GM23338 (cell line): ENCODE measurements around the gene GFPT2. TPM values are rescaled to one million over a fixed set of nuclear protein-coding genes. Genes with fewer than 3 reads are reported as not detected.

Source experiments
- CREB1 ChIP-seq: fragments of 250-450 bp; sonication (Bioruptor Pico); IDR thresholded peaks from 2 replicates; pipeline ENCODE4 v1.5.0; 2020; ENCODE audit warnings: low read depth, mild to moderate bottlenecking, moderate library complexity
- ETS1 ChIP-seq: IDR thresholded peaks from 2 replicates; pipeline ENCODE4 v1.6.1; 2016; ENCODE audit warnings: antibody characterized with exemption
- EZH2phosphoT487 ChIP-seq: fragments of 200-600 bp; sonication (generic); IDR thresholded peaks from one replicate; pipeline ENCODE4 v1.8.1; 2018; ENCODE audit warnings: antibody characterized with exemption; ENCODE audit not compliant: unreplicated experiment
- POLR2AphosphoS5 ChIP-seq: IDR thresholded peaks from 2 replicates; pipeline ENCODE4 v1.6.1; 2016; ENCODE audit warnings: antibody characterized with exemption, low read depth
- REST ChIP-seq: IDR thresholded peaks from one replicate; pipeline ENCODE4 v1.6.1; 2018; ENCODE audit warnings: antibody characterized with exemption; ENCODE audit not compliant: unreplicated experiment
- ZNF462 ChIP-seq: fragments of 250-450 bp; sonication (Bioruptor Pico); IDR thresholded peaks from 2 replicates; pipeline ENCODE4 v1.5.0; 2020; ENCODE audit warnings: mild to moderate bottlenecking, moderate library complexity
- polyA plus RNA-seq: library from polyadenylated mRNA; unstranded; fragments of >200 nt; fragmentation: Nextera tagmentation; extraction: Ambion mirVana; gene quantifications from 2 replicates; pipeline ENCODE4 v1.2.1, GENCODE V29; 2016
- total RNA-seq: library from RNA; depleted of rRNA; stranded (reverse); fragments of >200 nt; shearing (Covaris generic); gene quantifications from 2 replicates; pipeline ENCODE4 v1.2.3, GENCODE V29; 2014

GFPT2 gene
- total and polyA plus RNA-seq, 2 experiments from 2014 or later: 82.6 to 120 TPM

- no peak for TF ChIP-seq ZNF462 (CRISPR knock-in tag)
- TF ChIP-seq EZH2phosphoT487: no peak
- TF ChIP-seq REST: no peak
- TF ChIP-seq POLR2AphosphoS5: no peak
- TF ChIP-seq ETS1: no peak
- TF ChIP-seq CREB1 (CRISPR knock-in tag): no peak
These were observed 6.8 kb downstream of the GFPT2 start (continued) for GRCh38 chr5:180346358-180346757.
